HepG2 (cell line): ENCODE measurements around the gene ANKRD1. TPM values are rescaled to one million over a fixed set of nuclear protein-coding genes. Genes with fewer than 3 reads are reported as not detected.

ENCODE experiments used
- ATAC-seq: fragments of 200-7000 bp; cut with Tn5 transposase; 3 replicates; pipeline ENCODE4 v1.9.1; 2020; ENCODE audit warnings: mild to moderate bottlenecking, moderate library complexity
- BruUV-seq: library from RNA; stranded (reverse); fragments of 400-500 nt; replicated peaks from 2 replicates; lab custom pipeline; 2021; lab: Mats Ljungman, UMichigan
- CTCF ChIA-PET: fragments of 300-600 bp; formaldehyde crosslinking; extraction: SDS; loops from one replicate; lab custom pipeline; 2021; ENCODE audit warnings: low total read pairs, inconsistent platforms, low intra/inter-chr PET ratio; lab: Yijun Ruan, JAX
- POLR2A ChIA-PET: fragments of 350-600 bp; sonication (Branson Sonifier 250); formaldehyde crosslinking; loops from one replicate; lab custom pipeline; 2020; ENCODE audit warnings: antibody characterized with exemption, inconsistent platforms; lab: Yijun Ruan, JAX
- DNase-seq: peaks from one replicate; pipeline ENCODE4 v3.0.0-alpha.2; 2015; ENCODE audit warnings: low spot score
- FAIRE-seq: peaks from 3 replicates; lab custom pipeline; 2011; peaks lifted over from hg19 to GRCh38; lab: Jason Lieb, UNC
- H2AFZ ChIP-seq: one replicate; pipeline ENCODE4 v1.6.1; 2011; ENCODE audit warnings: low read length, inconsistent platforms
- H3K27ac ChIP-seq: fragments of 300-600 bp; 3 replicates; pipeline ENCODE4 v1.8.0; 2011; ENCODE audit warnings: mixed run types, mild to moderate bottlenecking, mixed read lengths, low read length, inconsistent platforms; ENCODE audit not compliant: insufficient read depth; ENCODE audit errors: extremely low read length
- H3K27me3 ChIP-seq, 2 experiments: fragments of 200-600 bp in 1 of 2; 2 replicates in 1 of 2; 3 replicates in 1 of 2; pipeline versions ENCODE4 v1.6.0 to v1.8.0; 2011; ENCODE audit warnings: low read length in 2 of 2, mild to moderate bottlenecking in 2 of 2, moderate library complexity in 2 of 2, inconsistent platforms in 1 of 2; ENCODE audit not compliant: insufficient read depth in 2 of 2, control insufficient read depth in 1 of 2
- H3K36me3 ChIP-seq, 2 experiments: fragments of 200-600 bp in 1 of 2; replicated peaks in 1 of 2; 2 replicates in 1 of 2; 3 replicates in 1 of 2; pipeline versions ENCODE4 v1.5.1 to v1.8.0; 2011; ENCODE audit warnings: low read length in 2 of 2, inconsistent platforms in 1 of 2; ENCODE audit not compliant: insufficient read depth in 2 of 2, control insufficient read depth in 1 of 2
- H3K4me1 ChIP-seq: 2 replicates; pipeline ENCODE4 v1.5.1; 2012; ENCODE audit warnings: low read length, inconsistent platforms; ENCODE audit not compliant: insufficient read depth
- H3K4me2 ChIP-seq: 2 replicates; pipeline ENCODE4 v1.6.0; 2011; ENCODE audit warnings: low read depth, low read length, inconsistent platforms
- H3K4me3 ChIP-seq, 3 experiments: fragments of 200-600 bp in 1 of 3; sonication (generic), shearing (Covaris generic) in 1 of 3; replicated peaks in 1 of 3; 2 replicates each; pipeline ENCODE4 v1.5.1; 2011 to 2016; ENCODE audit warnings: low read length in 3 of 3, inconsistent platforms in 2 of 3, low read depth in 2 of 3, mild to moderate bottlenecking in 2 of 3, control low read depth in 1 of 3, mixed read lengths in 1 of 3; ENCODE audit not compliant: insufficient read depth in 1 of 3
- H3K79me2 ChIP-seq: one replicate; pipeline ENCODE4 v1.6.1; 2011; ENCODE audit warnings: low read length, inconsistent platforms; ENCODE audit not compliant: insufficient read depth
- H3K9ac ChIP-seq: 2 replicates; pipeline ENCODE4 v1.6.0; 2011; ENCODE audit warnings: mild to moderate bottlenecking, low read depth, low read length, inconsistent platforms; ENCODE audit not compliant: insufficient read depth
- H3K9me3 ChIP-seq: 2 replicates; pipeline ENCODE4 v1.5.1; 2012; ENCODE audit warnings: mild to moderate bottlenecking, low read length
- H4K20me1 ChIP-seq: 2 replicates; pipeline ENCODE4 v1.6.0; 2011; ENCODE audit warnings: inconsistent platforms, mild to moderate bottlenecking, low read length, moderate library complexity; ENCODE audit not compliant: insufficient read depth
- GATA4 ChIP-seq: sonication (generic); IDR thresholded peaks from 2 replicates; pipeline ENCODE4 v1.6.1; 2016; ENCODE audit warnings: antibody characterized with exemption, low read depth, borderline replicate concordance
- HDAC2 ChIP-seq: sonication (generic); formaldehyde crosslinking; IDR thresholded peaks from 2 replicates; pipeline ENCODE4 v1.4.0; 2020; ENCODE audit warnings: missing genetic modification reagents
- IRX3 ChIP-seq: sonication (generic); formaldehyde crosslinking; IDR thresholded peaks from 2 replicates; pipeline ENCODE4 v1.8.1; 2023; ENCODE audit warnings: mild to moderate bottlenecking, low read depth, missing genetic modification reagents, borderline replicate concordance
- NFE2L2 ChIP-seq: fragments of 150-350 bp; IDR thresholded peaks from 2 replicates; pipeline ENCODE4 v1.6.1; 2014; ENCODE audit warnings: low read length
- RAD21 ChIP-seq: fragments of 450-650 bp; formaldehyde crosslinking; IDR thresholded peaks from 2 replicates; pipeline ENCODE4 v1.5.0; 2020; ENCODE audit warnings: mild to moderate bottlenecking
- SALL1 ChIP-seq: sonication (generic); formaldehyde crosslinking; IDR thresholded peaks from 2 replicates; pipeline ENCODE4 v1.8.0; 2022; ENCODE audit warnings: mild to moderate bottlenecking, missing genetic modification reagents
- SMC3 ChIP-seq: IDR thresholded peaks from 2 replicates; pipeline ENCODE4 v1.6.1; 2011; ENCODE audit warnings: low read length, improper control_type of control experiment
- STAG1 ChIP-seq: sonication (generic); formaldehyde crosslinking; IDR thresholded peaks from 2 replicates; pipeline ENCODE4 v1.4.0; 2020; ENCODE audit warnings: missing genetic modification reagents
- SYNCRIP ChIP-seq: fragments of 200-400 bp; formaldehyde crosslinking; IDR thresholded peaks from 2 replicates; pipeline ENCODE4 v1.6.1; 2018; ENCODE audit warnings: mild to moderate bottlenecking, low read depth, low read length; ENCODE audit not compliant: insufficient read depth
- TEF ChIP-seq: sonication (generic); formaldehyde crosslinking; IDR thresholded peaks from 2 replicates; pipeline ENCODE4 v1.5.0; 2020; ENCODE audit warnings: missing genetic modification reagents
- ZKSCAN1 ChIP-seq: fragments of 150-350 bp; IDR thresholded peaks from 2 replicates; pipeline ENCODE4 v1.6.1; 2014; ENCODE audit warnings: low read length
- ZSCAN5A ChIP-seq: sonication (generic); formaldehyde crosslinking; IDR thresholded peaks from 2 replicates; pipeline ENCODE4 v1.8.0; 2022; ENCODE audit warnings: mild to moderate bottlenecking, missing genetic modification reagents, borderline replicate concordance
- WGBS: methylation state at CpG from one replicate; pipeline ENCODE4 v1.1.6; 2017; ENCODE audit warnings: low lambda C conversion rate; 5-methylcytosine and 5-hydroxymethylcytosine counted together
- in situ Hi-C: cut with HindIII; loops from 2 replicates; pipeline ENCODE4 v1.10.0; 2017; ENCODE audit warnings: low pct_unique_long_range_greater_than_20kb; ENCODE audit not compliant: extremely low pct_ligation_motif_present
- intact Hi-C: fragments of 100-400 bp; cut with micrococcal nuclease; formaldehyde crosslinking; loops from one replicate; pipeline ENCODE4 v1.10.0; 2022; ENCODE audit not compliant: unreplicated experiment
- polyA plus RNA-seq, 8 experiments: library from polyadenylated mRNA; depleted of rRNA in 3 of 8; stranded (reverse) in 7 of 8; unstranded in 1 of 8; fragments of >200 nt; fragmentation: Illumina TruSeq in 4 of 8; extraction: Trizol in 4 of 8; gene quantifications; 2 replicates each; pipeline versions ENCODE4 v1.2.1 to v1.2.3, GENCODE V29; 2011 to 2016; ENCODE audit warnings: low read depth in 4 of 8, missing spikeins in 1 of 8, mixed read lengths in 1 of 8; ENCODE audit not compliant: insufficient read depth in 1 of 8
- total RNA-seq, 5 experiments: library from RNA; depleted of rRNA; stranded (reverse); fragments of >200 nt; fragmentation: Illumina TruSeq; extraction: Trizol; gene quantifications; 2 replicates each; pipeline ENCODE4 v1.2.3, GENCODE V29; 2016; ENCODE audit warnings: low read depth in 1 of 5
- TF ChIP-seq, protein P1 (sequence below): sonication (generic); formaldehyde crosslinking; IDR thresholded peaks from 2 replicates; pipeline ENCODE4 v1.5.0; 2020; ENCODE audit warnings: mild to moderate bottlenecking, missing genetic modification reagents, moderate library complexity

Gene ANKRD1
- total and polyA plus RNA-seq, 2 of the 13 experiments (the other 11 are each of a cell fraction or from before 2014, with no cell fraction given) = 19.4 to 41.8 TPM

- peak; percentile 86 for TF ChIP-seq HDAC2 (CRISPR knock-in tag)
- TF ChIP-seq, all 625 proteins: peak for 159
Observed at GRCh38 chr10:90920986-90921666, at the start of gene ANKRD1 (continued).

- BruUV-seq = no TSS peak
- ATAC-seq = no peak
- Histone ChIP-seq H3K4me3 (no peak overlapping the region), H2AFZ (no peak overlapping the region), H3K9me3 (0 out of 2 replicates have a peak, but pooled peaks cover 5% of the 10 kb centered on the region), H3K27ac (no peak overlapping the region), H3K9ac (no peak overlapping the region), H3K4me1 (peaks cover 40% of the 10 kb centered on the region), H4K20me1 (no peaks in the 10 kb centered on the region), H3K79me2 (no peaks in the 10 kb centered on the region), H3K4me2 (no peak overlapping the region), H3K27me3 (no peaks in the 10 kb centered on the region), H3K36me3 (no peaks in the 10 kb centered on the region)
- in situ Hi-C loops = no loop called here
- POLR2A ChIA-PET = interaction anchor here (1.5 kb wide), 1 partner anchor 58 kb away, joined by 3 read pairs; no protein-coding TSS in a partner anchor
- intact Hi-C loops = loop anchor here (1.0 to 2.0 kb wide), 2 partner anchors 49 to 59 kb away; partner anchors contain the start of gene ANKRD1
- CTCF ChIA-PET = no interaction called here
- peak; percentile 62 for TF ChIP-seq NFE2L2
- TF ChIP-seq ZKSCAN1 = no peak
- TF ChIP-seq, protein P1, sequence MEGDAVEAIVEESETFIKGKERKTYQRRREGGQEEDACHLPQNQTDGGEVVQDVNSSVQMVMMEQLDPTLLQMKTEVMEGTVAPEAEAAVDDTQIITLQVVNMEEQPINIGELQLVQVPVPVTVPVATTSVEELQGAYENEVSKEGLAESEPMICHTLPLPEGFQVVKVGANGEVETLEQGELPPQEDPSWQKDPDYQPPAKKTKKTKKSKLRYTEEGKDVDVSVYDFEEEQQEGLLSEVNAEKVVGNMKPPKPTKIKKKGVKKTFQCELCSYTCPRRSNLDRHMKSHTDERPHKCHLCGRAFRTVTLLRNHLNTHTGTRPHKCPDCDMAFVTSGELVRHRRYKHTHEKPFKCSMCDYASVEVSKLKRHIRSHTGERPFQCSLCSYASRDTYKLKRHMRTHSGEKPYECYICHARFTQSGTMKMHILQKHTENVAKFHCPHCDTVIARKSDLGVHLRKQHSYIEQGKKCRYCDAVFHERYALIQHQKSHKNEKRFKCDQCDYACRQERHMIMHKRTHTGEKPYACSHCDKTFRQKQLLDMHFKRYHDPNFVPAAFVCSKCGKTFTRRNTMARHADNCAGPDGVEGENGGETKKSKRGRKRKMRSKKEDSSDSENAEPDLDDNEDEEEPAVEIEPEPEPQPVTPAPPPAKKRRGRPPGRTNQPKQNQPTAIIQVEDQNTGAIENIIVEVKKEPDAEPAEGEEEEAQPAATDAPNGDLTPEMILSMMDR (CRISPR knock-in tag) = peak; percentile 40
- TF ChIP-seq SYNCRIP = no peak
- no peak for TF ChIP-seq TEF (CRISPR knock-in tag)
- TF ChIP-seq SMC3 = peak; percentile 23; the same call in 1 of the 2 replicates
- no peak for TF ChIP-seq SALL1 (CRISPR knock-in tag)
- no peak for TF ChIP-seq IRX3 (CRISPR knock-in tag)
- TF ChIP-seq RAD21 = 0 out of 2 replicates have a peak, but pooled peaks have one; percentile 18
- TF ChIP-seq STAG1 = peak; percentile 62
- TF ChIP-seq ZSCAN5A (CRISPR knock-in tag) = peak; percentile 92; the same call in 1 of the 2 replicates
- TF ChIP-seq GATA4 = no peak
- FAIRE-seq = no peak
- peak; percentile 19 for DNase-seq
- 66% methylated on average over 5 of the region's 6 CpGs for WGBS
Observed at GRCh38 chr10:90969947-90970673, 49.2 kb upstream of the ANKRD1 start.
